Liver (tissue), 3 donors: ENCODE data around the gene CCDC40.

Source experiments
- GABPA ChIP-seq, 2 donors: IDR thresholded peaks in 1 of 2; conservative IDR thresholded peaks in 1 of 2; 2 replicates each; pipeline ENCODE4 v1.6.1; 2016; ENCODE audit warnings: antibody characterized with exemption in 2 of 2, mild to moderate bottlenecking in 1 of 2, moderate library complexity in 1 of 2
- JUND ChIP-seq, 2 donors: IDR thresholded peaks; 2 replicates each; pipeline ENCODE4 v1.6.1; 2016; ENCODE audit warnings: antibody characterized with exemption in 2 of 2
- RAD21 ChIP-seq, 2 donors: IDR thresholded peaks; 2 replicates each; pipeline ENCODE4 v1.6.1; 2016; ENCODE audit warnings: antibody characterized with exemption in 2 of 2, mild to moderate bottlenecking in 2 of 2
- RXRA ChIP-seq, 2 donors: IDR thresholded peaks; 2 replicates each; pipeline ENCODE4 v1.6.1; 2017 to 2018; ENCODE audit warnings: antibody characterized with exemption in 2 of 2, mild to moderate bottlenecking in 1 of 2
- SP1 ChIP-seq: IDR thresholded peaks from 2 replicates; pipeline ENCODE4 v1.6.1; 2018; ENCODE audit warnings: antibody characterized with exemption, mild to moderate bottlenecking
- TAF1 ChIP-seq: conservative IDR thresholded peaks from 2 replicates; pipeline ENCODE4 v1.6.1; 2016; ENCODE audit warnings: antibody characterized with exemption, mild to moderate bottlenecking
- YY1 ChIP-seq: IDR thresholded peaks from 2 replicates; pipeline ENCODE4 v1.6.1; 2016; ENCODE audit warnings: antibody characterized with exemption, mild to moderate bottlenecking
- TF ChIP-seq, protein P1 (sequence below): IDR thresholded peaks from 2 replicates; pipeline ENCODE4 v1.6.1; 2016; ENCODE audit warnings: antibody characterized with exemption, mild to moderate bottlenecking
- TF ChIP-seq, protein P2 (sequence below): fragments of 150-350 bp; IDR thresholded peaks from 2 replicates; pipeline ENCODE4 v1.5.1; 2017; ENCODE audit warnings: improper control_type of control experiment, low read depth, low read length; ENCODE audit not compliant: missing input control
- TF ChIP-seq, protein P3 (sequence below): IDR thresholded peaks from 2 replicates; pipeline ENCODE4 v1.6.1; 2016; ENCODE audit warnings: antibody characterized with exemption
- TF ChIP-seq, protein P4 (sequence below): IDR thresholded peaks from 2 replicates; pipeline ENCODE4 v1.6.1; 2016; ENCODE audit warnings: antibody characterized with exemption
- donor health status: healthy.
- donor health status: healthy.

DNA sequence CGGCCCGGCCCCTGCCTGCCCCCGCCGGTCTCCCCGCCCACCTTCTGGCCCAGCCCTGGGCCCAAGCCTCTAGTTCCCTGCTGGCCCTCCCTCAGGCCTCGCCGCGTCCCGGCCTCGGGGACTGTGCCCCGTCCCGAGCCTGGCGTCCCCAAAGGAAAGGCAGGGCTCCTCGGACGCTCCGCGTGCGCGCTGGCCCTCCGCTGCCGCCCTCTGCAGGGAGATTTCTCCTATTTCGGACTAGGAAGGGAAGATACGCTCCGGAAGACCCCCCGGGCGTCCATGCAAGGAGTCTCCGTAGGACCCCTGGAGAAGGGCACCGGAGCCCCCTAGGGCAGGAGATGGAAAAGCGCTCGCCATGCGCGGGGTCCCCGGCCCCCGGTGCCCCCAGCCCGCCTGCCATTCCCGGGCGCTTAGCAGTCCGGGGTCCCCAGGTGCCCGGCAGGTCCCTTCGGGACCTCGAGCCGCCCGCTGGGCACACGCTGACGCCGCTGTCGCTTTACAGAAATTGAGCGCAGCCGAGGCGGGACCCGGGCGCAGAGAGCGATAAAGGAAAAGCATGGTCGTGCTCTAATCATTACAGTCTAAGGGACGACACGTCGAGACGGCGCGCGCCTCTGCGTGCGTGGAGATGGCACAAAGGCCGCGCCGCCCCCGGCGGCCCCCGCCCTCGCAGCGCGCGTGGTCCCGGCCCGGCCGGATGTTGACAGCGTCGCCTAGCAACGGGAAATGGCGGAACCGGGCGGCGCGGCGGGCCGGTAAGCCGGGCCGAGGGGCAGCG is at the start of gene CCDC40:
- TF ChIP-seq SP1 (peak; percentile 26), RXRA (IDR thresholded peaks at IDR 0.05) (no peak), GABPA (IDR thresholded peaks at IDR 0.05 in 1 of 2, conservative IDR thresholded peaks at IDR 0.05 in 1 of 2) (peak in 1 of 2 donors; percentile 44), JUND (IDR thresholded peaks at IDR 0.05) (no peak), RAD21 (IDR thresholded peaks at IDR 0.05) (peak; percentile 4 to 35), YY1 (peak; percentile 50), TAF1 (no peak)
- TF ChIP-seq, protein P1, sequence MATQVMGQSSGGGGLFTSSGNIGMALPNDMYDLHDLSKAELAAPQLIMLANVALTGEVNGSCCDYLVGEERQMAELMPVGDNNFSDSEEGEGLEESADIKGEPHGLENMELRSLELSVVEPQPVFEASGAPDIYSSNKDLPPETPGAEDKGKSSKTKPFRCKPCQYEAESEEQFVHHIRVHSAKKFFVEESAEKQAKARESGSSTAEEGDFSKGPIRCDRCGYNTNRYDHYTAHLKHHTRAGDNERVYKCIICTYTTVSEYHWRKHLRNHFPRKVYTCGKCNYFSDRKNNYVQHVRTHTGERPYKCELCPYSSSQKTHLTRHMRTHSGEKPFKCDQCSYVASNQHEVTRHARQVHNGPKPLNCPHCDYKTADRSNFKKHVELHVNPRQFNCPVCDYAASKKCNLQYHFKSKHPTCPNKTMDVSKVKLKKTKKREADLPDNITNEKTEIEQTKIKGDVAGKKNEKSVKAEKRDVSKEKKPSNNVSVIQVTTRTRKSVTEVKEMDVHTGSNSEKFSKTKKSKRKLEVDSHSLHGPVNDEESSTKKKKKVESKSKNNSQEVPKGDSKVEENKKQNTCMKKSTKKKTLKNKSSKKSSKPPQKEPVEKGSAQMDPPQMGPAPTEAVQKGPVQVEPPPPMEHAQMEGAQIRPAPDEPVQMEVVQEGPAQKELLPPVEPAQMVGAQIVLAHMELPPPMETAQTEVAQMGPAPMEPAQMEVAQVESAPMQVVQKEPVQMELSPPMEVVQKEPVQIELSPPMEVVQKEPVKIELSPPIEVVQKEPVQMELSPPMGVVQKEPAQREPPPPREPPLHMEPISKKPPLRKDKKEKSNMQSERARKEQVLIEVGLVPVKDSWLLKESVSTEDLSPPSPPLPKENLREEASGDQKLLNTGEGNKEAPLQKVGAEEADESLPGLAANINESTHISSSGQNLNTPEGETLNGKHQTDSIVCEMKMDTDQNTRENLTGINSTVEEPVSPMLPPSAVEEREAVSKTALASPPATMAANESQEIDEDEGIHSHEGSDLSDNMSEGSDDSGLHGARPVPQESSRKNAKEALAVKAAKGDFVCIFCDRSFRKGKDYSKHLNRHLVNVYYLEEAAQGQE, result peak; percentile 48
- TF ChIP-seq, protein P2, sequence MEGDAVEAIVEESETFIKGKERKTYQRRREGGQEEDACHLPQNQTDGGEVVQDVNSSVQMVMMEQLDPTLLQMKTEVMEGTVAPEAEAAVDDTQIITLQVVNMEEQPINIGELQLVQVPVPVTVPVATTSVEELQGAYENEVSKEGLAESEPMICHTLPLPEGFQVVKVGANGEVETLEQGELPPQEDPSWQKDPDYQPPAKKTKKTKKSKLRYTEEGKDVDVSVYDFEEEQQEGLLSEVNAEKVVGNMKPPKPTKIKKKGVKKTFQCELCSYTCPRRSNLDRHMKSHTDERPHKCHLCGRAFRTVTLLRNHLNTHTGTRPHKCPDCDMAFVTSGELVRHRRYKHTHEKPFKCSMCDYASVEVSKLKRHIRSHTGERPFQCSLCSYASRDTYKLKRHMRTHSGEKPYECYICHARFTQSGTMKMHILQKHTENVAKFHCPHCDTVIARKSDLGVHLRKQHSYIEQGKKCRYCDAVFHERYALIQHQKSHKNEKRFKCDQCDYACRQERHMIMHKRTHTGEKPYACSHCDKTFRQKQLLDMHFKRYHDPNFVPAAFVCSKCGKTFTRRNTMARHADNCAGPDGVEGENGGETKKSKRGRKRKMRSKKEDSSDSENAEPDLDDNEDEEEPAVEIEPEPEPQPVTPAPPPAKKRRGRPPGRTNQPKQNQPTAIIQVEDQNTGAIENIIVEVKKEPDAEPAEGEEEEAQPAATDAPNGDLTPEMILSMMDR, result no peak
- TF ChIP-seq, protein P3, sequence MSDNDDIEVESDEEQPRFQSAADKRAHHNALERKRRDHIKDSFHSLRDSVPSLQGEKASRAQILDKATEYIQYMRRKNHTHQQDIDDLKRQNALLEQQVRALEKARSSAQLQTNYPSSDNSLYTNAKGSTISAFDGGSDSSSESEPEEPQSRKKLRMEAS, result no peak
- TF ChIP-seq, protein P4, sequence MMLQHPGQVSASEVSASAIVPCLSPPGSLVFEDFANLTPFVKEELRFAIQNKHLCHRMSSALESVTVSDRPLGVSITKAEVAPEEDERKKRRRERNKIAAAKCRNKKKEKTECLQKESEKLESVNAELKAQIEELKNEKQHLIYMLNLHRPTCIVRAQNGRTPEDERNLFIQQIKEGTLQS, result no peak
